A375 (cell line): ENCODE results near the gene GLB1L2. TPM values are rescaled to one million over a fixed set of nuclear protein-coding genes. Genes with fewer than 3 reads are reported as not detected.

Experiments used
- total RNA-seq: library from RNA; depleted of rRNA; stranded (reverse); fragments of >200 nt; shearing (Covaris generic); gene quantifications from 2 replicates; pipeline ENCODE4 v1.2.3, GENCODE V29; 2014; rRNA removed

GLB1L2 gene, protein sequence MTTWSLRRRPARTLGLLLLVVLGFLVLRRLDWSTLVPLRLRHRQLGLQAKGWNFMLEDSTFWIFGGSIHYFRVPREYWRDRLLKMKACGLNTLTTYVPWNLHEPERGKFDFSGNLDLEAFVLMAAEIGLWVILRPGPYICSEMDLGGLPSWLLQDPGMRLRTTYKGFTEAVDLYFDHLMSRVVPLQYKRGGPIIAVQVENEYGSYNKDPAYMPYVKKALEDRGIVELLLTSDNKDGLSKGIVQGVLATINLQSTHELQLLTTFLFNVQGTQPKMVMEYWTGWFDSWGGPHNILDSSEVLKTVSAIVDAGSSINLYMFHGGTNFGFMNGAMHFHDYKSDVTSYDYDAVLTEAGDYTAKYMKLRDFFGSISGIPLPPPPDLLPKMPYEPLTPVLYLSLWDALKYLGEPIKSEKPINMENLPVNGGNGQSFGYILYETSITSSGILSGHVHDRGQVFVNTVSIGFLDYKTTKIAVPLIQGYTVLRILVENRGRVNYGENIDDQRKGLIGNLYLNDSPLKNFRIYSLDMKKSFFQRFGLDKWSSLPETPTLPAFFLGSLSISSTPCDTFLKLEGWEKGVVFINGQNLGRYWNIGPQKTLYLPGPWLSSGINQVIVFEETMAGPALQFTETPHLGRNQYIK
- total RNA-seq = 16.6 and 17.7 TPM in 2 replicates

DNA sequence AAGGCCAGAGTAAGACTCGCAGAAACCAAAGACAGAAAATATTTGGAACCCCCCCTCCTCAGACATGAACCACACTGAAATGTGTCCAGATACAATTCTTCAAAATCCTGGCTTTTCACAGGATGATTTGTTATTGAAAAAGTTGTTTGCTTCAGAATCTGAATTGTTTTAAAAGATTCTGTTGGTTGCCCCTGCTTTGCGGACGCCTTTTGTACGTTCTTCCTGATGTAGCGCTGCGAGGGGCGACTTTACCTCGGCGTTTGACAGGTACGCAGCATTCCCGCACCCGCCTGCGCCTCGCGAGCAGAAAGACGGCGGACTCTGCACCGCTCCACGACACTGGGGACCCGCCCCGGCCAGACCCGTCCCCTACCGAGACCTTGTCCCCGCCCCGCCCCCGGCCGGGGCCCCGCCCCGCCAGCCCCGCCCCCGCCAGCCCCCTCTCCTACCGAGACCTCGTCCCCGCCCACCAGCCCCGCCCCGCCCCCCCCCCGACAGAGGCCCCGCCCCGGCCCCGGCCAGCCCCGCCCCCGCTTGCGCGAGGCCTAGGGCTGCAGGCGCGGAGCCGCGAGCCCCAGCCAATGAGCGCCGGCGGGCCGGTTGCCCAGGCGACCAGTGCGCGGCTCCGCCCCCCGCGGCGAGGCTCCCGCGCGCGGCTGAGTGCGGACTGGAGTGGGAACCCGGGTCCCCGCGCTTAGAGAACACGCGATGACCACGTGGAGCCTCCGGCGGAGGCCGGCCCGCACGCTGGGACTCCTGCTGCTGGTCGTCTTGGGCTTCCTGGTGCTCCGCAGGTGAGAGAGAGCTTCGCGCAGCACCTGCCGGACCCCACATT lies at the start of gene GLB1L2:
TSS of gene GLB1L2 (plus strand) at position 635 of the 835 bp plus-strand sequence. CDS start at position 709, 74 bp downstream.

DNA sequence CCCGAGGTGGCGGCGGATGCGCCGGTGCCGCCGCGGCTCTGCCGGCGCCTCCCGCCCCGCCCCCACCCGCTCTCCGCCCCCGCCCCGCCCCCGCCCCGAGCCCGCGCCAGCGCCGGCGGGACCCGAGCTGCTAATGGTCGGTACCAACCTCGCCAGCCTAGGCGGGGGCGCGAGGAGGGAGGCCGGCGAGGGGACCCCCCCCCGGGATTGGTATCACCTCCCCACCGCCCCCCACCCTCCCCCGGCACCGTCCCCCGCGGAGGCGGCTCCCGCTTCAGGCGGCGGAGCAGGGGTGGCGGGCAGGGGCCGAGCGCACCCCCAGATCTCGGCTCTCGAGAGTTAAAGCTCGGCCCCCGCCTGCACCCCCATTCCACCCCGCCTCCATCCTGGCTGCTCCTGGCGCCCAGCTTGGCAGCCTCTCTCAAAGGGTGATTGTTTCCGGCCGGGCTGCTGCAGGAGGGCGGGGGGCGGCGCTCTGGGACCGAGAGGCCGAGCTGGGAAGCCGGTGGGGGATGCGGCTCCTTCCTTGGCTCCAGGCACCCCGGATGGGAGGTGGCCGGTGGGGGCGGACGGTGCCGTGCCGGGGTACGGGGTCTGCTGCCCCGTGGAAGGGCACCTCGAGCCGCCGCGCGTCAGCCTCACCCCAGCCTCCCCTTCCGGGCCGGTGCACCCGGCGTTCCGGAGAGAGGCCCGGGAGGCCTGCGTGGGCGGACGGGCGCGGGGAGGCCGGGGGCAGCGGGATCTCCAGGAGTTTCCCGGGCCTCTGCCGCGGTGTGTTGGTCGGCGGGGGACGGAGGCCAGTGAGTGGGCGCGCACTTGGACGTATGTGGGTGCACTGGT lies 80.6 kb downstream of the GLB1L2 start, which contains the start of gene B3GAT1:
TSS of gene B3GAT1 (minus strand) at position 40 of the 840 bp plus-strand sequence. CDS start 24,583 bp downstream, outside the sequence.

Other genes with a start within 250 kb of the GLB1L2 start
- gene NCAPD3, start 108.0 kb upstream of the GLB1L2 start, total RNA-seq = 56.1 and 65.4 TPM in 2 replicates
- gene VPS26B, start 107.3 kb upstream of the GLB1L2 start, total RNA-seq = 37.5 and 42.0 TPM in 2 replicates
- gene THYN1, start 78.6 kb upstream of the GLB1L2 start, total RNA-seq = 75.7 and 76.9 TPM in 2 replicates
- 17.7 and 20.0 TPM in 2 replicates for gene ACAD8, start 78.4 kb upstream of the GLB1L2 start, total RNA-seq
- gene GLB1L3, start 55.6 kb upstream of the GLB1L2 start, total RNA-seq = not detected in 2 replicates
- gene B3GAT1, start 80.3 kb downstream of the GLB1L2 start, total RNA-seq = 2.4 and 2.8 TPM in 2 replicates